MM.1S (cell line): ENCODE data around the gene ITPKC.

Experiments
- CTCF ChIP-seq: fragments of 300-600 bp; sonication (generic); IDR thresholded peaks from 2 replicates; pipeline ENCODE4 v1.5.1; 2016; ENCODE audit warnings: antibody characterized with exemption, low read length, mixed read lengths
- EZH2phosphoT487 ChIP-seq: fragments of 300-600 bp; sonication (generic); IDR thresholded peaks from 2 replicates; pipeline ENCODE4 v1.6.1; 2018; ENCODE audit warnings: antibody characterized with exemption, low read length

- no peak for TF ChIP-seq CTCF
- no peak for TF ChIP-seq EZH2phosphoT487
Measured at GRCh38 chr19:40744554-40745401, 27.9 kb downstream of the ITPKC start.
